ENCODE results near the gene HOATZ. TPM values are rescaled to one million over a fixed set of nuclear protein-coding genes. Genes with fewer than 3 reads are reported as not detected.

HOATZ gene
- total RNA-seq, 1 experiment from 2014 or later, result not detected

DNA sequence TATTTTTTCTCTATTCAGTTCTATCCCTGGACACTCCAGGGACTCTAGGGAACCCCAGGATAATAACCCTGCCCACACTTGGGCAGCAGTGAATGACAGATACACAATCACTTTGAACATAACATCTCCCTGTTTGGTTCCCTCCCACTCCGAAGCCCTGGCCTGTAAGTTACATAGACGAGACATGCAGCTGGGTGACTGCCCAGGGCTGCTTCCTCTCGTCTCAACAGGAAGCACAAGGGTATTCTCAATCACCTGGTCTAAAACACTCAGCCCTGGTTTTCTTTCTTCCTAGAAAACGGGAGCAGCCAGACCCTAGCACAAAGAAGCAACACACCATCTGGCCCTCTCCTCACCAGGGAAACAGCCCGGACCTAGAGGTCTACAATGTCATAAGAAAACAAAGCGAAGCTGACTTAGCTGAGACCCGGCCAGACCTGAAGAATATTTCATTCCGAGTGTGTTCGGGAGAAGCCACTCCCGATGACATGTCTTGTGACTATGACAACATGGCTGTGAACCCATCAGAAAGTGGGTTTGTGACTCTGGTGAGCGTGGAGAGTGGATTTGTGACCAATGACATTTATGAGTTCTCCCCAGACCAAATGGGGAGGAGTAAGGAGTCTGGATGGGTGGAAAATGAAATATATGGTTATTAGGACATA is 45.4 kb downstream of the HOATZ start:
- peaks cover 0 to 8% of the 10 kb centered on the region in 2 experiments; a peak in 2 of 4 replicates for H3K4me1 ChIP-seq (ENCODE audit: control insufficient read depth in 1 of 2, insufficient read depth in 2 of 2, low read length in 2 of 2)
- RAD21 ChIA-PET (ENCODE audit: low non-redundant PET in 1 of 2, low total read pairs in 2 of 2, uncharacterized antibody in 2 of 2, unreplicated experiment in 2 of 2), result no interaction called here
- no peaks in the 10 kb centered on the region for H3K79me2 ChIP-seq (ENCODE audit: insufficient read depth, low read length)
- H3K4me2 ChIP-seq (ENCODE audit: low read length), result no peak overlapping the region
- TF ChIP-seq JUND (IDR thresholded peaks at IDR 0.05) (no peak), POLR2A (IDR thresholded peaks at IDR 0.05; ENCODE audit: borderline replicate concordance, extremely low read depth, insufficient read depth, insufficient read length) (no peak), EZH2 (IDR thresholded peaks at IDR 0.05) (no peak), SRF (IDR thresholded peaks at IDR 0.05; ENCODE audit: low read depth) (no peak), ZBTB33 (IDR thresholded peaks at IDR 0.05; ENCODE audit: extremely low read depth, insufficient replicate concordance, low read length) (no peak), CBX3 (IDR thresholded peaks at IDR 0.05; ENCODE audit: low read depth) (no peak), CEBPB (IDR thresholded peaks at IDR 0.05; ENCODE audit: low read depth) (no peak), MAX (IDR thresholded peaks at IDR 0.05) (no peak), ELF1 (IDR thresholded peaks at IDR 0.05; ENCODE audit: borderline replicate concordance, low read depth) (no peak), TCF7L2 (IDR thresholded peaks at IDR 0.05; ENCODE audit: borderline replicate concordance, extremely low read depth, insufficient read depth, insufficient read length) (no peak), SP1 (IDR thresholded peaks at IDR 0.05; ENCODE audit: low read depth) (no peak), ZFX (IDR thresholded peaks at IDR 0.05) (no peak), EZH2phosphoT487 (IDR thresholded peaks at IDR 0.05; ENCODE audit: borderline replicate concordance) (no peak), SIN3A (IDR thresholded peaks at IDR 0.05; ENCODE audit: low read depth) (no peak), RAD21 (IDR thresholded peaks at IDR 0.05; ENCODE audit: low read depth) (no peak), ZNF274 (IDR thresholded peaks at IDR 0.05; ENCODE audit: low read depth, low read length) (no peak)
- TF ChIP-seq, protein P1, sequence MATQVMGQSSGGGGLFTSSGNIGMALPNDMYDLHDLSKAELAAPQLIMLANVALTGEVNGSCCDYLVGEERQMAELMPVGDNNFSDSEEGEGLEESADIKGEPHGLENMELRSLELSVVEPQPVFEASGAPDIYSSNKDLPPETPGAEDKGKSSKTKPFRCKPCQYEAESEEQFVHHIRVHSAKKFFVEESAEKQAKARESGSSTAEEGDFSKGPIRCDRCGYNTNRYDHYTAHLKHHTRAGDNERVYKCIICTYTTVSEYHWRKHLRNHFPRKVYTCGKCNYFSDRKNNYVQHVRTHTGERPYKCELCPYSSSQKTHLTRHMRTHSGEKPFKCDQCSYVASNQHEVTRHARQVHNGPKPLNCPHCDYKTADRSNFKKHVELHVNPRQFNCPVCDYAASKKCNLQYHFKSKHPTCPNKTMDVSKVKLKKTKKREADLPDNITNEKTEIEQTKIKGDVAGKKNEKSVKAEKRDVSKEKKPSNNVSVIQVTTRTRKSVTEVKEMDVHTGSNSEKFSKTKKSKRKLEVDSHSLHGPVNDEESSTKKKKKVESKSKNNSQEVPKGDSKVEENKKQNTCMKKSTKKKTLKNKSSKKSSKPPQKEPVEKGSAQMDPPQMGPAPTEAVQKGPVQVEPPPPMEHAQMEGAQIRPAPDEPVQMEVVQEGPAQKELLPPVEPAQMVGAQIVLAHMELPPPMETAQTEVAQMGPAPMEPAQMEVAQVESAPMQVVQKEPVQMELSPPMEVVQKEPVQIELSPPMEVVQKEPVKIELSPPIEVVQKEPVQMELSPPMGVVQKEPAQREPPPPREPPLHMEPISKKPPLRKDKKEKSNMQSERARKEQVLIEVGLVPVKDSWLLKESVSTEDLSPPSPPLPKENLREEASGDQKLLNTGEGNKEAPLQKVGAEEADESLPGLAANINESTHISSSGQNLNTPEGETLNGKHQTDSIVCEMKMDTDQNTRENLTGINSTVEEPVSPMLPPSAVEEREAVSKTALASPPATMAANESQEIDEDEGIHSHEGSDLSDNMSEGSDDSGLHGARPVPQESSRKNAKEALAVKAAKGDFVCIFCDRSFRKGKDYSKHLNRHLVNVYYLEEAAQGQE (IDR thresholded peaks at IDR 0.05; ENCODE audit: low read depth), result no peak
- TF ChIP-seq, protein P2, sequence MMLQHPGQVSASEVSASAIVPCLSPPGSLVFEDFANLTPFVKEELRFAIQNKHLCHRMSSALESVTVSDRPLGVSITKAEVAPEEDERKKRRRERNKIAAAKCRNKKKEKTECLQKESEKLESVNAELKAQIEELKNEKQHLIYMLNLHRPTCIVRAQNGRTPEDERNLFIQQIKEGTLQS (IDR thresholded peaks at IDR 0.05), result no peak
- H3K4me3 ChIP-seq (replicated peaks in 1 of 2; ENCODE audit: low read depth in 1 of 2, low read length in 2 of 2), result no peak overlapping the region
- no peak overlapping the region for H2AFZ ChIP-seq (ENCODE audit: low read depth, low read length, poor library complexity, severe bottlenecking)
- H3K9ac ChIP-seq (ENCODE audit: low read length), result no peak overlapping the region
- H3K36me3 ChIP-seq (ENCODE audit: control insufficient read depth in 1 of 2, insufficient read depth in 2 of 2, low read length in 2 of 2), result no peaks in the 10 kb centered on the region
- CTCF ChIA-PET, result interaction anchor here (1.3 kb wide), 1 partner anchor 105 kb away, joined by 3 read pairs; no protein-coding TSS in a partner anchor
- no peak overlapping the region for H3K27ac ChIP-seq (ENCODE audit: low read depth, low read length)
- H3K9me2 ChIP-seq (ENCODE audit: insufficient read depth), result no peaks in the 10 kb centered on the region; the same call in 1 of the 2 replicates
- no peaks in the 10 kb centered on the region; a peak in 1 of 4 replicates for H3K9me3 ChIP-seq (ENCODE audit: control insufficient read depth in 1 of 2, insufficient read depth in 1 of 2, low read depth in 1 of 2, low read length in 2 of 2)
- POLR2A ChIA-PET, result no interaction called here
- H3K27me3 ChIP-seq (ENCODE audit: insufficient read depth, low read length), result no peaks in the 10 kb centered on the region
- intact Hi-C loops (cut with micrococcal nuclease), result loop anchor here (10.0 kb wide), 1 partner anchor 1725 kb away; no protein-coding TSS in a partner anchor
- ATAC-seq (no peak), DNase-seq (ENCODE audit: low read depth, low spot score) (no peak)
- H4K20me1 ChIP-seq (ENCODE audit: insufficient read depth), result no peaks in the 10 kb centered on the region
- no TSS peak for BruUV-seq (replicated peaks)
